GM12875 (cell line): ENCODE data around the gene MSI2.

Experiments used
- H3K4me3 ChIP-seq: one replicate; pipeline ENCODE4 v1.5.1; 2011; ENCODE audit warnings: low read depth, low read length, control low read depth
- CTCF ChIP-seq: IDR thresholded peaks from 2 replicates; pipeline ENCODE4 v1.5.1; 2011; ENCODE audit warnings: low read depth, mild to moderate bottlenecking, control low read depth, inconsistent platforms, low read length, moderate library complexity, borderline replicate concordance; ENCODE audit not compliant: insufficient read depth

MSI2 gene

GRCh38 chr17:57455063-57455914 is 199.0 kb downstream of the MSI2 start:
- no peak for TF ChIP-seq CTCF
- H3K4me3 ChIP-seq: no peak overlapping the region

- TF ChIP-seq CTCF: no peak
- H3K4me3 ChIP-seq: no peak overlapping the region
Observed at GRCh38 chr17:57456622-57457021, 200.3 kb downstream of the MSI2 start.

- TF ChIP-seq CTCF: no peak
- H3K4me3 ChIP-seq: no peak overlapping the region
Observed at GRCh38 chr17:57457188-57457587, 200.9 kb downstream of the MSI2 start.

- no peak for TF ChIP-seq CTCF
- H3K4me3 ChIP-seq: no peak overlapping the region
Observed at GRCh38 chr17:57458718-57459285, 202.5 kb downstream of the MSI2 start.

GRCh38 chr17:57459286-57459915 is 203.1 kb downstream of the MSI2 start:
- TF ChIP-seq CTCF: peak; percentile 41
- H3K4me3 ChIP-seq: no peak overlapping the region

- no peak overlapping the region for H3K4me3 ChIP-seq
- no peak for TF ChIP-seq CTCF
Observed at GRCh38 chr17:57461082-57461481, 204.8 kb downstream of the MSI2 start.
